ENCODE results near the gene SLC6A6.

The SLC6A6 gene

DNA sequence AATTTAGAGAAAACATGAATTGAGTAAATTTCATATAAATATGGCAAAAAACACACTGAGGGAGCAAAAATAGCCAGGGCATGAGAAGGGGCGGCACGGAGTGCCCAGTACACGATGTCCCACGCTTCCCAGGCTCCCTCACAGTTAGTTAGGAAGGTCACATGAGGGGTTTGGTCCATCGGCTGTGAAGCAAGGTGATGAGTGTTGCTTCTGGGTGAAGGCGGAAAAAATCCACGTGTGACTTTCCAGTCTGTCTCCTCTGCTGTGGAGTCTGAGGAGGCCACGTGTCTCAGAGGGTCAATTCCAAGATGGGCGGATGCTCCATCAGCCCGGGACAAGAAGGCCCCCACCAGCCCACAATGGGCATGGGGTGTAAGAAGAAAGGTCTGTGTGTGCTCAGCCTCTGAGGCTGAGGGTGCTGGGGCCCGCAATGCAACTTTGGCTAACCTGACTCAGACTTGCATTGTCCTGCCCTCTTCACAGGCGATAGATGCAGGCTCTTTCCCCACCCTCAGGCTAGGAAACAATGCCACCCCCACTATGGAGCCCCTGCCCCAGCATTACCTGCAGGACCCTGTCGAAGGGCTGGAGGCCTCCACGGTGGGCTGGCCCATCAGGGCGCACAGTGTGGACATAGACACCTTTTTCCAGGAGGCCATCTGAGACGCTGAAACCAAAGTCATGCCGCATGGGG lies 92.0 kb downstream of the SLC6A6 start:
- no peaks in the 10 kb centered on the region for H3K27me3 ChIP-seq (ENCODE audit: control insufficient read depth, insufficient read depth, low read length)
- no peaks in the 10 kb centered on the region for H3K79me2 ChIP-seq
- H2AFZ ChIP-seq, result no peak overlapping the region
- H3K4me3 ChIP-seq (ENCODE audit: low read depth, low read length), result no peak overlapping the region
- TF ChIP-seq, protein P1, sequence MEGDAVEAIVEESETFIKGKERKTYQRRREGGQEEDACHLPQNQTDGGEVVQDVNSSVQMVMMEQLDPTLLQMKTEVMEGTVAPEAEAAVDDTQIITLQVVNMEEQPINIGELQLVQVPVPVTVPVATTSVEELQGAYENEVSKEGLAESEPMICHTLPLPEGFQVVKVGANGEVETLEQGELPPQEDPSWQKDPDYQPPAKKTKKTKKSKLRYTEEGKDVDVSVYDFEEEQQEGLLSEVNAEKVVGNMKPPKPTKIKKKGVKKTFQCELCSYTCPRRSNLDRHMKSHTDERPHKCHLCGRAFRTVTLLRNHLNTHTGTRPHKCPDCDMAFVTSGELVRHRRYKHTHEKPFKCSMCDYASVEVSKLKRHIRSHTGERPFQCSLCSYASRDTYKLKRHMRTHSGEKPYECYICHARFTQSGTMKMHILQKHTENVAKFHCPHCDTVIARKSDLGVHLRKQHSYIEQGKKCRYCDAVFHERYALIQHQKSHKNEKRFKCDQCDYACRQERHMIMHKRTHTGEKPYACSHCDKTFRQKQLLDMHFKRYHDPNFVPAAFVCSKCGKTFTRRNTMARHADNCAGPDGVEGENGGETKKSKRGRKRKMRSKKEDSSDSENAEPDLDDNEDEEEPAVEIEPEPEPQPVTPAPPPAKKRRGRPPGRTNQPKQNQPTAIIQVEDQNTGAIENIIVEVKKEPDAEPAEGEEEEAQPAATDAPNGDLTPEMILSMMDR (IDR thresholded peaks at IDR 0.05), result no peak
- no peaks in the 10 kb centered on the region for H3K36me3 ChIP-seq (ENCODE audit: control insufficient read depth, insufficient read depth, low read length)
- no peaks in the 10 kb centered on the region for H3K4me1 ChIP-seq
- H3K27ac ChIP-seq, result no peak overlapping the region
- no peak overlapping the region for H3K4me2 ChIP-seq (ENCODE audit: low read length)
- H3K9ac ChIP-seq, result no peak overlapping the region
- H3K9me3 ChIP-seq (ENCODE audit: control insufficient read depth, low read length), result no peaks in the 10 kb centered on the region

DNA sequence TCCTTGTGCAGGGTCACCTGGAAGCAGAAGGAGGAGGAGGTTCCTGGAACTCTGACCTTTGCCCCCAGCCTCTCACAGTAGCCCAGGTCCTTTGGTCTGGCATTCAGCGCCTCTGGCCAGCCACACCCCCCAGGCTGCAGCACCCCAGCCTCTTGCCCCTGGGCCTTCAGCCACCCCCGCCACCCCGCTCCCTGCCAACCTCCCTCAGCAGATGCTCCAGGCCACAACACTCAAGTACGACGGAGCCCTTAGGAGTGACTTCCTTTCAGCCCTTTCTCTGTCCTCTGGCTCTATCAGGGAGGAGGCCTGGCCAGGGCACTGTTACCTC lies 92.5 kb downstream of the SLC6A6 start:
- TF ChIP-seq, protein P1 (IDR thresholded peaks at IDR 0.05), result no peak
- no peaks in the 10 kb centered on the region for H3K27me3 ChIP-seq (ENCODE audit: control insufficient read depth, insufficient read depth, low read length)
- no peak overlapping the region for H3K4me3 ChIP-seq (ENCODE audit: low read depth, low read length)
- no peaks in the 10 kb centered on the region for H3K79me2 ChIP-seq
- no peaks in the 10 kb centered on the region for H3K36me3 ChIP-seq (ENCODE audit: control insufficient read depth, insufficient read depth, low read length)
- H3K4me1 ChIP-seq, result no peaks in the 10 kb centered on the region
- no peak overlapping the region for H2AFZ ChIP-seq
- no peaks in the 10 kb centered on the region for H3K9me3 ChIP-seq (ENCODE audit: control insufficient read depth, low read length)
- H3K27ac ChIP-seq, result no peak overlapping the region
- H3K4me2 ChIP-seq (ENCODE audit: low read length), result no peak overlapping the region
- no peak overlapping the region for H3K9ac ChIP-seq

DNA sequence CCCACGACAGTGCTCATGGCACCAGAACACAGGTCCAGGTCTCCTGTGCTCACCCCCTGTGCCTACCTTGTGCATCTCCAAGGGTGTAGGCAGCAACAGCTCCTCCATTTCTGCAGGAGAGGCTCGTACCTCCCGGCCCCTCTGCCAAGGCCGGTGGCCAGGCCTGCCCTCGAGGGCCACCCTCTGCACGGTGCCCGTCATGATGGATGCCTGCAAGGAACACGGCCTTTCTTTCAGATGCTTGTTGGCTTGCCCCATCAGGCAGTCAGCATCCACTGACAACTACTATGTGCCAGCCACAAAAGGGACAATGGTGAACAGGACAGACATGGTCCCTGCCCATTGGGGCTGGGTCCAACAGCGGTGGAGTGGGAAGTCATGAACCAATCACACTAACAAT lies 93.9 kb downstream of the SLC6A6 start:
- H3K4me1 ChIP-seq, result no peaks in the 10 kb centered on the region
- no peaks in the 10 kb centered on the region for H3K79me2 ChIP-seq
- no peaks in the 10 kb centered on the region for H3K36me3 ChIP-seq (ENCODE audit: control insufficient read depth, insufficient read depth, low read length)
- H3K4me2 ChIP-seq (ENCODE audit: low read length), result no peak overlapping the region
- no peak overlapping the region for H3K4me3 ChIP-seq (ENCODE audit: low read depth, low read length)
- no peak overlapping the region for H2AFZ ChIP-seq
- no peaks in the 10 kb centered on the region for H3K9me3 ChIP-seq (ENCODE audit: control insufficient read depth, low read length)
- no peaks in the 10 kb centered on the region for H3K27me3 ChIP-seq (ENCODE audit: control insufficient read depth, insufficient read depth, low read length)
- H3K27ac ChIP-seq, result no peak overlapping the region
- H3K9ac ChIP-seq, result no peak overlapping the region
- TF ChIP-seq, protein P1 (IDR thresholded peaks at IDR 0.05), result no peak

DNA sequence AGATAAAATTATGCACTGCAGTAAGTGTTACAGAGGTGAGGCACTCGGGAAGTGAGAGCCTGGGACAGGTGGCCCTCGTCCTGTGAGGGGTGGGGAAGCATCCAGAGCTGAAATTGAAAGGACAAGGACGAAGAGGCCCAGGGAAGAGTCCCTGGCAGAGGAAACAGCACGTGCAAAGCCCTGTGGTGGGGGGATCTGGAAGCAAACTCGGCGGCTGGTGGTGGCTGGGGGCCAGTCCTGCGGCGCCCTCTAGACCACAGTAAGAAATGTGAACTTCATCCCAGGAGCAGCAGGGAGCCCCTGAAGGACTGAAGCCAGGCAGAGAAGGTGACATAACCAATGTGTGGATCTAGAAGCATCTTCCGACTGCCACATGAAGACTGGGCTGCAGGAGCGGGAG lies 94.9 kb downstream of the SLC6A6 start:
- H3K36me3 ChIP-seq (ENCODE audit: control insufficient read depth, insufficient read depth, low read length), result no peaks in the 10 kb centered on the region
- TF ChIP-seq, protein P1 (IDR thresholded peaks at IDR 0.05), result no peak

DNA sequence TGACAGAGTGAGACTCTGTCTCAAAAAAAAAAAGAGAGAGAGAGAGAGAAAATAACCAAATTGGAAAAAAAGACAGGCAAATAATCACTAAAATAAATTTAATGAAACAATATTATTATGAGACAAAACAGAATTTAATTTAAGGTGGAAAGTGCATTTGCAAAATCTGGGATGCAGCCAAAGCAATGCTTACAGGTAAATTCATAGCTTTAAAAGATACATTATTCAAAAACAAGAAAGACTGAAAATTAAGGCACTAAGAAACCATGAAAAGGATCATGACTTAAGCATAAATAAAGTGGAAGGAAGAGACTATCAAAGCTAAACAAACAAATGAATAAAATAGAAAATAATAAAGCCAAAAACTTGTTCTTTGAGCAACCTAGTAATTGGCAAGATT lies 100.1 kb downstream of the SLC6A6 start:
- TF ChIP-seq, protein P1 (IDR thresholded peaks at IDR 0.05), result no peak
- no peak overlapping the region for H3K4me3 ChIP-seq (ENCODE audit: low read depth, low read length)
- no peaks in the 10 kb centered on the region for H3K9me3 ChIP-seq (ENCODE audit: control insufficient read depth, low read length)
- no peaks in the 10 kb centered on the region for H3K27me3 ChIP-seq (ENCODE audit: control insufficient read depth, insufficient read depth, low read length)
- no peaks in the 10 kb centered on the region for H3K79me2 ChIP-seq
- no peak overlapping the region for H3K9ac ChIP-seq
- no peak overlapping the region for H2AFZ ChIP-seq
- no peaks in the 10 kb centered on the region for H3K36me3 ChIP-seq (ENCODE audit: control insufficient read depth, insufficient read depth, low read length)
- H3K4me1 ChIP-seq, result no peaks in the 10 kb centered on the region
- H3K27ac ChIP-seq, result no peak overlapping the region
- H3K4me2 ChIP-seq (ENCODE audit: low read length), result no peak overlapping the region

More for the DNA sequence above, 94.9 kb downstream of the SLC6A6 start:
- Histone ChIP-seq H3K9me3 (ENCODE audit: control insufficient read depth, low read length) (no peaks in the 10 kb centered on the region), H3K9ac (no peak overlapping the region), H3K4me2 (ENCODE audit: low read length) (no peak overlapping the region), H3K27ac (no peak overlapping the region), H3K27me3 (ENCODE audit: control insufficient read depth, insufficient read depth, low read length) (no peaks in the 10 kb centered on the region), H3K4me3 (ENCODE audit: low read depth, low read length) (no peak overlapping the region), H3K79me2 (no peaks in the 10 kb centered on the region), H3K4me1 (no peaks in the 10 kb centered on the region), H2AFZ (no peak overlapping the region)
